ENCODE data around the gene NPB.

The NPB gene

GRCh38 chr17:81939218-81939617, 37.2 kb downstream of the NPB start:
- H3K27ac ChIP-seq (ENCODE audit: low read depth, low read length): no peak overlapping the region
- H3K27me3 ChIP-seq (ENCODE audit: control insufficient read depth, low read length): no peaks in the 10 kb centered on the region
- peaks cover 14% of the 10 kb centered on the region for H3K36me3 ChIP-seq (ENCODE audit: control insufficient read depth, low read length)
- TF ChIP-seq EZH2phosphoT487 (IDR thresholded peaks at IDR 0.05; ENCODE audit: borderline replicate concordance, low read length) (no peak), CTCF (IDR thresholded peaks at IDR 0.05; ENCODE audit: low read depth, low read length, poor library complexity, severe bottlenecking) (no peak)
- peaks cover 15% of the 10 kb centered on the region for H3K79me2 ChIP-seq (ENCODE audit: control insufficient read depth, low read length)
- H3K9me2 ChIP-seq (replicated peaks; ENCODE audit: control insufficient read depth, low read length): no peaks in the 10 kb centered on the region
- peaks cover 38% of the 10 kb centered on the region for H3K4me1 ChIP-seq (ENCODE audit: control insufficient read depth, low read length)
- H3F3A ChIP-seq (ENCODE audit: control insufficient read depth, insufficient read depth): peaks cover 6% of the 10 kb centered on the region; the same call in 1 of the 2 replicates
- no peak overlapping the region for H3K4me2 ChIP-seq (ENCODE audit: low read length)
- no peak overlapping the region for H3K4me3 ChIP-seq (ENCODE audit: low read length)
- H3K9me3 ChIP-seq (ENCODE audit: control insufficient read depth, insufficient read depth, low read length): no peaks in the 10 kb centered on the region
- H4K20me1 ChIP-seq (ENCODE audit: control insufficient read depth, insufficient read depth, low read depth, low read length): no peaks in the 10 kb centered on the region

DNA sequence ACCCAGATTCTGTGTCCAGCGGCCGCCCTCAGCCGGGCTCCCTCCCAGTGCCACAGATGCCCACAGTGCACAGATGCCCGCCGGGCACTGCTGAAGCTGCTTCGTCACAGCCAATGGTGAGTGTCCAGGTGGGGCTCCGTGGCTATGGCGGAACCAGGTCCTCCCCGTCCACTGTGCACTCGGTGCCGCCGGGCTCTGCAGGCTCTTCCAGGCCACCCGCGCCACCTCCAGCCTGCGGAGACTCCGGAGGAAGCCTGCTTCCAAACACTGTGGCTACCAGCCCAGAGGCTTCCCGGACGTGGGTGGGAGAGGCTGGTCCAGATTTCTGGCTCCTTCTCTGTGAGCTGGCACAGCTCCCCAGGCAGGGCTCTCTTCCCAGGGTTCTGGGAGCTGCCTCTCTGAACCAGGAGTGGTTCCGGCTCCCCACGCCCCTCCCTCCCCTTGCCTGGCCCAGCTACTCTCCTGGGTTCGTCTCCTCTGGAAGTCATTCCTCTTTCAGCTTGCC, 37.9 kb downstream of the NPB start:
- Histone ChIP-seq H3K27me3 (ENCODE audit: control insufficient read depth, low read length) (no peaks in the 10 kb centered on the region), H3K9me3 (ENCODE audit: control insufficient read depth, insufficient read depth, low read length) (no peaks in the 10 kb centered on the region), H3K27ac (ENCODE audit: low read depth, low read length) (no peak overlapping the region), H3K4me3 (ENCODE audit: low read length) (no peak overlapping the region), H3F3A (ENCODE audit: control insufficient read depth, insufficient read depth) (peaks cover 6% of the 10 kb centered on the region; the same call in 1 of the 2 replicates), H4K20me1 (ENCODE audit: control insufficient read depth, insufficient read depth, low read depth, low read length) (no peaks in the 10 kb centered on the region), H3K4me2 (ENCODE audit: low read length) (no peak overlapping the region), H3K4me1 (ENCODE audit: control insufficient read depth, low read length) (peaks cover 38% of the 10 kb centered on the region), H3K79me2 (ENCODE audit: control insufficient read depth, low read length) (peaks cover 15% of the 10 kb centered on the region), H3K36me3 (ENCODE audit: control insufficient read depth, low read length) (peaks cover 9% of the 10 kb centered on the region), H3K9me2 (replicated peaks; ENCODE audit: control insufficient read depth, low read length) (no peaks in the 10 kb centered on the region)
- TF ChIP-seq EZH2phosphoT487 (IDR thresholded peaks at IDR 0.05; ENCODE audit: borderline replicate concordance, low read length) (no peak), CTCF (IDR thresholded peaks at IDR 0.05; ENCODE audit: low read depth, low read length, poor library complexity, severe bottlenecking) (no peak)

DNA sequence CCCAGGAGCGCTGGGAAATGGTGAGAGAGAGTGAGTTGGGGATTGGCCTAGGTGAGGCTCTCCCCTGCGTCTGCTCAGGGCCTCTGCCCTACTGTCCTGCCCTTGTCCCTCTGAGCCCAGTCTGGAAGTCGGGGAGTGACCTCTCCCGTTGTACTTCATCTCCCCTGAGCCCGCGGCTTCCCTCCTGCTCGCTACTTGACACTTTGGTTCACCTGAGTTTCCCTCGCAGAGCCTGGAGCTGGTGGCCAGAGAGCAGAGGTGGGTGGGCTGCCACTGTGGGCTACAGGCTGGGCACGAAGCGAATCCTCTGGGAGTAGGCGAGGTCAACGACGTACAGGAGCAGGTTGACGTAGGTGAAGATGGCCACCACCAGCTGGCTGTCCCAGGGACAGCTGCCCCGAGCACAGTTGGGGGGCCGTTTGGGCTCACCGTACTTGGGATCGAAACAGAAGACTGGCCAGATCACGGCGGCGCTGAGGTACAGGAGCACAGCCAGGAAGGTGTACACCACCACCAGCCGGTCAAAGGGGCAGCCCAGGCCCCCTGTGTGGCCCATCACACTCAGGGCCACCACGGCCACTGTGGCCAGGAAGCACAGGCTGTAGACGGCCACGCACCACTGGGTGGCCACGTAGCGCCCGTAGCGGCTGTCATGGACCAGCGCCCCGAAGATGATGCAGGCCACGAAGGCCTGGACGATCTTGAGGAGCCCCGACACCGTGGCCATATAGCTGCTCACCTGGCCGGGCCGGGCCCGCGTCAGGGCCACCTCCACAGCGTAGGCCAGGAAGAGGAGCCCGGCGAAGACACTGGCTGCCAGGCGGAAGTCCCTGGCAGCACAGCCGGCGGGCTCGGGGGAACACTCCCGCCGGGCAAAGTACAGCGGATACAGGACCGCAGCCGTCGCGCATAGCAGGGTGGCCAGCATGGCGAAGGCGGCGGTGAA, 38.8 kb downstream of the NPB start:
- H4K20me1 ChIP-seq (ENCODE audit: control insufficient read depth, insufficient read depth, low read depth, low read length): no peaks in the 10 kb centered on the region
- H3K4me3 ChIP-seq (ENCODE audit: low read length): no peak overlapping the region
- H3K79me2 ChIP-seq (ENCODE audit: control insufficient read depth, low read length): peaks cover 11% of the 10 kb centered on the region
- H3K9me2 ChIP-seq (replicated peaks; ENCODE audit: control insufficient read depth, low read length): no peaks in the 10 kb centered on the region
- H3K27me3 ChIP-seq (ENCODE audit: control insufficient read depth, low read length): no peaks in the 10 kb centered on the region
- peaks cover 36% of the 10 kb centered on the region for H3K4me1 ChIP-seq (ENCODE audit: control insufficient read depth, low read length)
- H3K9me3 ChIP-seq (ENCODE audit: control insufficient read depth, insufficient read depth, low read length): no peaks in the 10 kb centered on the region
- peaks cover 4% of the 10 kb centered on the region; the same call in 1 of the 2 replicates for H3K36me3 ChIP-seq (ENCODE audit: control insufficient read depth, low read length)
- H3K27ac ChIP-seq (ENCODE audit: low read depth, low read length): no peak overlapping the region
- H3K4me2 ChIP-seq (ENCODE audit: low read length): peak overlapping the region; percentile 46
- H3F3A ChIP-seq (ENCODE audit: control insufficient read depth, insufficient read depth): peaks cover 6% of the 10 kb centered on the region; the same call in 1 of the 2 replicates
- TF ChIP-seq EZH2phosphoT487 (IDR thresholded peaks at IDR 0.05; ENCODE audit: borderline replicate concordance, low read length): no peak
- TF ChIP-seq CTCF (IDR thresholded peaks at IDR 0.05; ENCODE audit: low read depth, low read length, poor library complexity, severe bottlenecking): no peak

All from DOHH2 (cell line).